Fibroblast of peridontal ligament (primary cell): ENCODE measurements around the gene HOXB6.

Experiments used
- DNase-seq: peaks from one replicate; pipeline ENCODE4 v3.0.0-alpha.2; 2010; ENCODE audit errors: extremely low read depth

Gene HOXB6

GRCh38 chr17:48604770-48605329 lies at the start of gene HOXB6:
Gene HOXB6, minus strand, starts transcription at chr17:48604986. Its CDS starts 6,836 bp downstream, at chr17:48598150.
- no peak for DNase-seq

DNA sequence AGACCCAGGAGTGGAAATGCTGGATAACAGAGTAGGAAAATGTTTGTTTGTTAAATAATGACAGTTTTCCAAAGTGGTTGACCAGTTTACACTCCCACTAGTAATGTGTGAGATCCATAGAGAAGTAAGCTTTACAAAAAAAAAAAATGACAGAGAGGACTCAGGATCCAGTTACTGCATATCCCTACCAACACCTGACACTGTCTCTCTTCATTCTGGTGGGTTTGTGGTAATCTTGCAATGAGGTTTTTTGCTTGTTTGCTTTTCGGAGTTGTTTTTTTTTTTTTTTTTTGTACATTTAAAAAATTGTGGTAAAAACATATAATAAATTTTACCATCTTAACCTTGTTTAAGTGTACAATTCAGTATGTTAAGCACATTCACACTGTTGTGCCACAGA lies 45.0 kb upstream of the HOXB6 start:
- no peak for DNase-seq

- no peak for DNase-seq
Measured at GRCh38 chr17:48647963-48648245, 43.1 kb upstream of the HOXB6 start.

GRCh38 chr17:48647103-48647962 lies 42.5 kb upstream of the HOXB6 start:
- peak; percentile 8 for DNase-seq

GRCh38 chr17:48646183-48647102 lies 41.7 kb upstream of the HOXB6 start:
- DNase-seq, result no peak

GRCh38 chr17:48645639-48646182 lies 40.9 kb upstream of the HOXB6 start:
- DNase-seq, result no peak

- no peak for DNase-seq
Measured at GRCh38 chr17:48644910-48645557, 40.2 kb upstream of the HOXB6 start.

DNA sequence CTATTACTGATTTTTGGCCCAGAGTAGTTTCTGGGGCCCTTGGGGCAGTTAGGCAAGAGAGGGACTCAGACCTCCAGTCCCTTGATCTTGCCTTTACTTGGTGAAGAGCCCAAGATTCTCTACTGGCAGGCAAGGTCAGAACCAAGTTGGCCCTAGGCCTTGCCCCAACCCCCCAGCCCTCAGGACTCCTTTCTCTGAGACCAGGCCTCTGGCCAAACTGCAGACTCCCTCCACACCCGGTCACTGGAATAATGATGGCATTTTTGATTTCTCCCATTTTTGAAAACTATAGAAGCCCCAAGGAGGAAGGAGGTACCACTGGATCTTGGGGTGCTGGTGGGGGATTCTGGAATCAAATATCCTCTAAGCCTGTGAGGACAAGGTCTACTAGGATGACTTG lies 39.4 kb upstream of the HOXB6 start:
- DNase-seq, result no peak

- DNase-seq, result no peak
Measured at GRCh38 chr17:48643697-48644012, 38.9 kb upstream of the HOXB6 start.

DNA sequence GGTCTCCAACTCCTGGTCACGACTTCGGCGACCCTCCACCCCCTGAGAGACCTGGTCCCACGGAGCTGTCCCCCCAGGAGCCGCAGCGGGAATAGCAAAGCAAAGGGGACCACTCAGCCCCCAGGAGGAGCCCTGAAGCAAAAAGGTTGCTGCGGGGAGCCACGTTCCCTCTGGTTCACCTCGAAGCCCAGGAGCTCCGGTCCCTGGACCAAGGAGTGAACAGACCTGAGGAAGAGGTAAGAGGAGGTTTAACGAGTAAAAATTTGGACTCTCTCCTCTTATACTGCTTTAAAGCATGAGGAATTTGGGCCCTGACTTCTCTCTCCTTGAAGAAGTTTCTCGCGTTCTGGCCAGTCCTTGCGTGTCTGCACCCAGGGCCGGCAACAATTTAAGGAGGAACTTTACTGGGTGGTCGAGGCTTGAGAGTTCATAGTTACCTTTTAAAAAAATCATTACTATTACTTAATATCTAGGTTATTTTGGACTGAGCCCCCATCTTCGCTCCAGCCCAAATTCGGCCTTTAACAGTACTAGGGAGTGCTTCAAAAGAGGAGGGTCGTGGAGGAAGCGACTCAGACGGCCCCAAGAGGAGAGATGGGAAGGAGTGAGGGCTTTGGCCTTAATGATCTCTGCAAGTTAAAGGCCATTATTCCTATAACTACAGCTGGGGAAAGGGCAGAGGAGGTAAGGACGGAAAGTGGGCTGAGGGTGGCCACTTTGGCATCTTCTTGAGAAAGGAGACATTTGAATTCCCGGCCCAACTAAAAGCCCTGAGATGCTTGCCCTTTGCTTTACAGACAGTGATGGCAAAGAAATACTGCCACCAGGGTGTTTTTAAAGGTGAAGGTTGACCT lies 38.3 kb upstream of the HOXB6 start:
- DNase-seq, result no peak

GRCh38 chr17:48642059-48642842 lies 37.5 kb upstream of the HOXB6 start:
- no peak for DNase-seq

GRCh38 chr17:48641541-48642058 lies 36.8 kb upstream of the HOXB6 start:
- DNase-seq, result no peak

GRCh38 chr17:48640858-48641180 lies 36.0 kb upstream of the HOXB6 start:
- no peak for DNase-seq

- DNase-seq, result no peak
Measured at GRCh38 chr17:48639982-48640857, 35.4 kb upstream of the HOXB6 start.

DNA sequence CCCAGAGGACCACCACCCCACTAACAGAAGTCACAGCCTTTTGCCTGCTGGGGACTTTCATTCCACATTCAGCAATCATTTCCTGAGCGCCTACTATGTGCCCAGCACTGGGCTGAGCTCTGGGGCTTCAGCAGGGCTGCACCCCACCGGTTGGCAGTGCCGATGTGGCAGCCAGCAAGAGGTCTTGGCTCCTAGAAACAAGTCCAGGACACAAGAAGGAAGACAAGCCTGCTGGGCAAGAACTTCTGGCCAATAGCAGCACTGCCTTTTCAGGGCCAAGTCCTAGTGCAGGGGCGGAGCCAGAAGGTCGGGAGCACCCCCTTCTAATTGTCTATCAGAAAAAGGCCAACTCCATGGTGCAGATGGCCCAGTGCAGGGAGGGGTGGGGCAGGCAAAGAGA lies 34.4 kb upstream of the HOXB6 start:
- no peak for DNase-seq

DNA sequence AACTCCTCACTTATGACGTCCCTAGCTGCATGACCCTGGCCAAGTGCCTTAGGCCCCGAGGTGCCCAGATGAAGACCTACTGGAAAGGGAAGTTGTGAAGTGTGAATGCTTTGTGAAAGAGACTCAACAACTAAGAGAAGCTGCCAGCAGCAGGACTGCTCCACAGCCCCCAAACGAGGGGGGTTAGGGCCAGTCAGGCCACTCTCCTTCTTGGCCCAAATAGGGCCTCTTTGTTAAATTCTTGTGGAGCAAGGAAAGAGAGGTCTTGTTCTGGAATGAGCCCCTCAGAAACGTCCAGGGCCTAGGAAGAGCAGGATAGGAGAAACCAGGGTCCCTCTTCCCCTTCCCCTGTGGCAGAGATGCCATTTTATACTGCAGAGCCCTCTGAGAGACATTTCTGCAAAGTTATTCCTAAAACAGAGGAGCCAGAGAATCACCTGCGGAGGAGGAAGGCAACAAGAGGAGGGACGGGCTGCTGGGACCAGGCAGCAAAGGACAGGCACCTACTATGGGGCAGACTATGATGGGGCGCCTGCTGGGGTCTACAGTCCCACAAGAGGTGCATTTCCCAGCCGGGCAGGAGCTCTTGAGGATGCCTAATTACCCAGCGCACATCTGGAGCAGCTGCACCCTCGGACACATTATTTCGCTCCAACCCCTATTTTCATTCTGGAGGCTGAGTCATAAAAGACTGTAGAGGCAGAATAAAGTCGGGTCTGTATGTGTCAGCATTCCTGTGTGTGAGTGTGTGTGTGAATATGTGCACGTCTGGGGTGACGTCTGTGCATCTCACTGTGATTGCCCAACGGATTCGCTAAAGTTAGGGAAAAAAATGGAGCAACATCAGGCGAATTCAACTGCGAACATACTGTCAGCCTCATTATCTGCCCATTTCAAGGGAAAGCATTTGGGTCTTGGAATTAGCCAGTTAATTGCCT lies 32.8 kb upstream of the HOXB6 start:
- DNase-seq, result peak; percentile 7

- no peak for DNase-seq
Measured at GRCh38 chr17:48636177-48637018, 31.6 kb upstream of the HOXB6 start.
